ENCODE results near the gene TEAD3.

DNA sequence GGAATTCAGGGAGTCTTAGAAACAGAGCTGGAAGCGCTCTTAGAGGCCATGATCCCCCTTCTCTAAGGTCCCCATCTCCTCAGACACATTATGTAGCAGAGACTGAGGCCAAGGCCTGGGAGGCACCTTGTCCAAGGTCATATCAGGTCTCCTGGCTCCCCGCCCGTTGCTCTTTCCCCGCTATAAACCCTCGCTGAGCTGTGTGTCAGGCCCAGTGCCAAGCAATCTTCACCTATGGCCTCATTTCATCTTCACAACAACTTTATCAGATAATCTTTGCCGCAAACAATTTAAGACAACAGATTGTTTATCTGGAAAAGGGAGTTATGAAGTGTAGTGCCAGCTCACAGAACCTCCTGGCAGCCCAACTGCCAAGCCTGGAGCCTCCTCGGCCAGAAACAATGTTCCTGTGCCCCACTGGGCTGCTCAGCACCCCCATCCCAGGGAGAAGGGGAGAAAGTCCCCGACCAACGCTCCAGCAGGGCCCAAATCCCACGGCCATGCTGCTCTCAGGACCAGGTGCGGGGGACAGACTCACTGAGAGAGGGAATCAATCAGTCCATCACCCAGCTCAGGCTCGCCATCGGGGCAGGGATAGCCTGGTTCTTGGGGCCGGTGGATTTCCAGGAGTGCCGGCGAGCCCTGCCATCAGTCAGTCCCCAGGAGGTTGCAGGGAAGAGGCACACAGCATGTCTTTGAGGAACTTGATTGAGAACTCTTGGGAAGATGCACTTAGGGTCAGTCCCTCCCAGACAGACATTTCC, 61.6 kb downstream of the TEAD3 start:
- TF ChIP-seq RAD21 (IDR thresholded peaks at IDR 0.05; ENCODE audit: low read depth) (no peak), ZBTB7A (IDR thresholded peaks at IDR 0.05; ENCODE audit: low read depth) (no peak), CREB1 (IDR thresholded peaks at IDR 0.05; ENCODE audit: low read depth) (no peak), FOXM1 (IDR thresholded peaks at IDR 0.05; ENCODE audit: borderline replicate concordance, low read depth) (no peak), TAF1 (IDR thresholded peaks at IDR 0.05; ENCODE audit: low read depth) (no peak), EP300 (IDR thresholded peaks at IDR 0.05; ENCODE audit: borderline replicate concordance) (no peak), NFIC (IDR thresholded peaks at IDR 0.05) (no peak), CEBPB (IDR thresholded peaks at IDR 0.05) (no peak), YY1 (IDR thresholded peaks at IDR 0.05; ENCODE audit: low read depth) (no peak), TEAD4 (IDR thresholded peaks at IDR 0.05) (no peak), TCF12 (IDR thresholded peaks at IDR 0.05; ENCODE audit: low read depth) (no peak)
- TF ChIP-seq, protein P1, sequence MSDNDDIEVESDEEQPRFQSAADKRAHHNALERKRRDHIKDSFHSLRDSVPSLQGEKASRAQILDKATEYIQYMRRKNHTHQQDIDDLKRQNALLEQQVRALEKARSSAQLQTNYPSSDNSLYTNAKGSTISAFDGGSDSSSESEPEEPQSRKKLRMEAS (IDR thresholded peaks at IDR 0.05) = no peak
- TF ChIP-seq, protein P2, sequence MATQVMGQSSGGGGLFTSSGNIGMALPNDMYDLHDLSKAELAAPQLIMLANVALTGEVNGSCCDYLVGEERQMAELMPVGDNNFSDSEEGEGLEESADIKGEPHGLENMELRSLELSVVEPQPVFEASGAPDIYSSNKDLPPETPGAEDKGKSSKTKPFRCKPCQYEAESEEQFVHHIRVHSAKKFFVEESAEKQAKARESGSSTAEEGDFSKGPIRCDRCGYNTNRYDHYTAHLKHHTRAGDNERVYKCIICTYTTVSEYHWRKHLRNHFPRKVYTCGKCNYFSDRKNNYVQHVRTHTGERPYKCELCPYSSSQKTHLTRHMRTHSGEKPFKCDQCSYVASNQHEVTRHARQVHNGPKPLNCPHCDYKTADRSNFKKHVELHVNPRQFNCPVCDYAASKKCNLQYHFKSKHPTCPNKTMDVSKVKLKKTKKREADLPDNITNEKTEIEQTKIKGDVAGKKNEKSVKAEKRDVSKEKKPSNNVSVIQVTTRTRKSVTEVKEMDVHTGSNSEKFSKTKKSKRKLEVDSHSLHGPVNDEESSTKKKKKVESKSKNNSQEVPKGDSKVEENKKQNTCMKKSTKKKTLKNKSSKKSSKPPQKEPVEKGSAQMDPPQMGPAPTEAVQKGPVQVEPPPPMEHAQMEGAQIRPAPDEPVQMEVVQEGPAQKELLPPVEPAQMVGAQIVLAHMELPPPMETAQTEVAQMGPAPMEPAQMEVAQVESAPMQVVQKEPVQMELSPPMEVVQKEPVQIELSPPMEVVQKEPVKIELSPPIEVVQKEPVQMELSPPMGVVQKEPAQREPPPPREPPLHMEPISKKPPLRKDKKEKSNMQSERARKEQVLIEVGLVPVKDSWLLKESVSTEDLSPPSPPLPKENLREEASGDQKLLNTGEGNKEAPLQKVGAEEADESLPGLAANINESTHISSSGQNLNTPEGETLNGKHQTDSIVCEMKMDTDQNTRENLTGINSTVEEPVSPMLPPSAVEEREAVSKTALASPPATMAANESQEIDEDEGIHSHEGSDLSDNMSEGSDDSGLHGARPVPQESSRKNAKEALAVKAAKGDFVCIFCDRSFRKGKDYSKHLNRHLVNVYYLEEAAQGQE (IDR thresholded peaks at IDR 0.05; ENCODE audit: low read depth) = no peak
